IPS-11a (cell line): Measurements from ENCODE around the gene TMEM94.

Experiments
- H3K4me3 ChIP-seq: one replicate; pipeline ENCODE4 v1.5.1; 2013; ENCODE audit warnings: low read depth, low read length, control low read depth

Gene TMEM94

GRCh38 chr17:75524269-75524969 is 68.0 kb downstream of the TMEM94 start:
- H3K4me3 ChIP-seq = peak overlapping the region; percentile 62

- H3K4me3 ChIP-seq = peak within 1 kb of the TSS; percentile 62
Measured at GRCh38 chr17:75524970-75525805, 68.8 kb downstream of the TMEM94 start, which contains the start of gene LLGL2. LLGL2 (plus strand) TSS chr17:75525697; CDS start chr17:75543427, 17,730 bp downstream.

GRCh38 chr17:75525806-75526554 is 69.5 kb downstream of the TMEM94 start:
- peak overlapping the region; percentile 47 for H3K4me3 ChIP-seq

- peak overlapping the region; percentile 47 for H3K4me3 ChIP-seq
Measured at GRCh38 chr17:75526555-75527270, 70.3 kb downstream of the TMEM94 start.

- H3K4me3 ChIP-seq = no peak overlapping the region
Measured at GRCh38 chr17:75530837-75531720, 74.6 kb downstream of the TMEM94 start.

- no peak overlapping the region for H3K4me3 ChIP-seq
Measured at GRCh38 chr17:75531721-75532072, 75.3 kb downstream of the TMEM94 start.

- no peak overlapping the region for H3K4me3 ChIP-seq
Measured at GRCh38 chr17:75535119-75535537, 78.7 kb downstream of the TMEM94 start.

- H3K4me3 ChIP-seq = no peak overlapping the region
Measured at GRCh38 chr17:75535871-75536270, 79.4 kb downstream of the TMEM94 start.

GRCh38 chr17:75536366-75536765 is 79.9 kb downstream of the TMEM94 start:
- H3K4me3 ChIP-seq = no peak overlapping the region

GRCh38 chr17:75539967-75540729 is 83.7 kb downstream of the TMEM94 start:
- H3K4me3 ChIP-seq = no peak overlapping the region

GRCh38 chr17:75540923-75541503 is 84.6 kb downstream of the TMEM94 start:
- no peak overlapping the region for H3K4me3 ChIP-seq

GRCh38 chr17:75542229-75542628 is 85.8 kb downstream of the TMEM94 start:
- no peak overlapping the region for H3K4me3 ChIP-seq

GRCh38 chr17:75542728-75543336 is 86.4 kb downstream of the TMEM94 start:
- no peak overlapping the region for H3K4me3 ChIP-seq

GRCh38 chr17:75544250-75544649 is 87.8 kb downstream of the TMEM94 start:
- H3K4me3 ChIP-seq = no peak overlapping the region

- H3K4me3 ChIP-seq = no peak overlapping the region
Measured at GRCh38 chr17:75546181-75546580, 89.7 kb downstream of the TMEM94 start.

GRCh38 chr17:75547091-75547490 is 90.7 kb downstream of the TMEM94 start:
- no peak overlapping the region for H3K4me3 ChIP-seq

- H3K4me3 ChIP-seq = no peak overlapping the region
Measured at GRCh38 chr17:75548813-75549212, 92.4 kb downstream of the TMEM94 start.
